ENCODE data around the gene IL17C.

- TF ChIP-seq SMAD1 (IDR thresholded peaks at IDR 0.05; ENCODE audit: low read depth, partially characterized antibody) (no peak), CTCF (IDR thresholded peaks at IDR 0.05 in 2 of 3, conservative IDR thresholded peaks at IDR 0.05 in 1 of 3; ENCODE audit: control insufficient read depth in 2 of 3, extremely low read depth in 1 of 3, insufficient read depth in 1 of 3, low read depth in 3 of 3, low read length in 3 of 3) (no peak), POLR2A (IDR thresholded peaks at IDR 0.05; ENCODE audit: low read depth, low read length) (no peak), NRF1 (conservative IDR thresholded peaks at IDR 0.05; ENCODE audit: low read depth, low read length) (no peak), LARP7 (IDR thresholded peaks at IDR 0.05) (no peak), MYC (IDR thresholded peaks at IDR 0.05; ENCODE audit: insufficient read depth, insufficient read length, insufficient replicate concordance, low read length, severe bottlenecking) (no peak), CEBPB (IDR thresholded peaks at IDR 0.05; ENCODE audit: borderline replicate concordance in 1 of 2, low read depth in 2 of 2, low read length in 2 of 2) (no peak), POLR2AphosphoS5 (IDR thresholded peaks at IDR 0.05; ENCODE audit: low read length) (no peak), CREB1 (IDR thresholded peaks at IDR 0.05; ENCODE audit: low read depth) (no peak), EZH2 (IDR thresholded peaks at IDR 0.05; ENCODE audit: borderline replicate concordance, control insufficient read depth, low read depth, low read length) (no peak)
- TF ChIP-seq, protein P1, sequence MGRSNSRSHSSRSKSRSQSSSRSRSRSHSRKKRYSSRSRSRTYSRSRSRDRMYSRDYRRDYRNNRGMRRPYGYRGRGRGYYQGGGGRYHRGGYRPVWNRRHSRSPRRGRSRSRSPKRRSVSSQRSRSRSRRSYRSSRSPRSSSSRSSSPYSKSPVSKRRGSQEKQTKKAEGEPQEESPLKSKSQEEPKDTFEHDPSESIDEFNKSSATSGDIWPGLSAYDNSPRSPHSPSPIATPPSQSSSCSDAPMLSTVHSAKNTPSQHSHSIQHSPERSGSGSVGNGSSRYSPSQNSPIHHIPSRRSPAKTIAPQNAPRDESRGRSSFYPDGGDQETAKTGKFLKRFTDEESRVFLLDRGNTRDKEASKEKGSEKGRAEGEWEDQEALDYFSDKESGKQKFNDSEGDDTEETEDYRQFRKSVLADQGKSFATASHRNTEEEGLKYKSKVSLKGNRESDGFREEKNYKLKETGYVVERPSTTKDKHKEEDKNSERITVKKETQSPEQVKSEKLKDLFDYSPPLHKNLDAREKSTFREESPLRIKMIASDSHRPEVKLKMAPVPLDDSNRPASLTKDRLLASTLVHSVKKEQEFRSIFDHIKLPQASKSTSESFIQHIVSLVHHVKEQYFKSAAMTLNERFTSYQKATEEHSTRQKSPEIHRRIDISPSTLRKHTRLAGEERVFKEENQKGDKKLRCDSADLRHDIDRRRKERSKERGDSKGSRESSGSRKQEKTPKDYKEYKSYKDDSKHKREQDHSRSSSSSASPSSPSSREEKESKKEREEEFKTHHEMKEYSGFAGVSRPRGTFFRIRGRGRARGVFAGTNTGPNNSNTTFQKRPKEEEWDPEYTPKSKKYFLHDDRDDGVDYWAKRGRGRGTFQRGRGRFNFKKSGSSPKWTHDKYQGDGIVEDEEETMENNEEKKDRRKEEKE (IDR thresholded peaks at IDR 0.05) = no peak
- TF ChIP-seq, protein P2, sequence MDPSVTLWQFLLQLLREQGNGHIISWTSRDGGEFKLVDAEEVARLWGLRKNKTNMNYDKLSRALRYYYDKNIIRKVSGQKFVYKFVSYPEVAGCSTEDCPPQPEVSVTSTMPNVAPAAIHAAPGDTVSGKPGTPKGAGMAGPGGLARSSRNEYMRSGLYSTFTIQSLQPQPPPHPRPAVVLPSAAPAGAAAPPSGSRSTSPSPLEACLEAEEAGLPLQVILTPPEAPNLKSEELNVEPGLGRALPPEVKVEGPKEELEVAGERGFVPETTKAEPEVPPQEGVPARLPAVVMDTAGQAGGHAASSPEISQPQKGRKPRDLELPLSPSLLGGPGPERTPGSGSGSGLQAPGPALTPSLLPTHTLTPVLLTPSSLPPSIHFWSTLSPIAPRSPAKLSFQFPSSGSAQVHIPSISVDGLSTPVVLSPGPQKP (IDR thresholded peaks at IDR 0.05; ENCODE audit: low read depth, low read length) = no peak
Observed at GRCh38 chr16:88687676-88688012, 49.3 kb downstream of the IL17C start.
